Parathyroid adenoma (tissue), 2 donors: ENCODE measurements around the gene SLC24A4.

Source experiments
- H2AFZ ChIP-seq: fragments of 300-600 bp; sonication (generic); one replicate; pipeline ENCODE4 v1.7.0; 2017; ENCODE audit warnings: antibody characterized with exemption, mild to moderate bottlenecking
- H3K27ac ChIP-seq: fragments of 300-600 bp; sonication (generic); one replicate; pipeline ENCODE4 v1.7.0; 2017
- H3K27me3 ChIP-seq: fragments of 300-600 bp; sonication (generic); one replicate; pipeline ENCODE4 v1.7.0; 2017; ENCODE audit warnings: low read length; ENCODE audit not compliant: control insufficient read depth, insufficient read depth
- H3K36me3 ChIP-seq: fragments of 300-600 bp; sonication (generic); one replicate; pipeline ENCODE4 v1.7.0; 2017; ENCODE audit warnings: low read length; ENCODE audit not compliant: control insufficient read depth, insufficient read depth
- H3K4me1 ChIP-seq: fragments of 300-600 bp; sonication (generic); one replicate; pipeline ENCODE4 v1.7.0; 2017; ENCODE audit warnings: control low read depth
- H3K4me2 ChIP-seq: fragments of 300-600 bp; sonication (generic); one replicate; pipeline ENCODE4 v1.7.0; 2017; ENCODE audit warnings: low read length
- H3K4me3 ChIP-seq: fragments of 300-600 bp; sonication (generic); one replicate; pipeline ENCODE4 v1.7.0; 2017; ENCODE audit warnings: low read depth, low read length
- H3K79me2 ChIP-seq: fragments of 300-600 bp; sonication (generic); one replicate; pipeline ENCODE4 v1.7.0; 2017; ENCODE audit warnings: control low read depth
- H3K9ac ChIP-seq: fragments of 300-600 bp; sonication (generic); one replicate; pipeline ENCODE4 v1.7.0; 2017; ENCODE audit warnings: mild to moderate bottlenecking
- H3K9me3 ChIP-seq: fragments of 300-600 bp; sonication (generic); one replicate; pipeline ENCODE4 v1.7.0; 2017; ENCODE audit warnings: low read length; ENCODE audit not compliant: control insufficient read depth
- CTCF ChIP-seq: fragments of 300-600 bp; sonication (generic); IDR thresholded peaks from one replicate; pipeline ENCODE4 v1.7.0; 2017; ENCODE audit warnings: antibody characterized with exemption, mild to moderate bottlenecking
- donor health status: primary hyperparathyroidism.

The SLC24A4 gene

GRCh38 chr14:92441751-92442504 is 119.0 kb downstream of the SLC24A4 start:
- no peak overlapping the region for H3K27ac ChIP-seq

DNA sequence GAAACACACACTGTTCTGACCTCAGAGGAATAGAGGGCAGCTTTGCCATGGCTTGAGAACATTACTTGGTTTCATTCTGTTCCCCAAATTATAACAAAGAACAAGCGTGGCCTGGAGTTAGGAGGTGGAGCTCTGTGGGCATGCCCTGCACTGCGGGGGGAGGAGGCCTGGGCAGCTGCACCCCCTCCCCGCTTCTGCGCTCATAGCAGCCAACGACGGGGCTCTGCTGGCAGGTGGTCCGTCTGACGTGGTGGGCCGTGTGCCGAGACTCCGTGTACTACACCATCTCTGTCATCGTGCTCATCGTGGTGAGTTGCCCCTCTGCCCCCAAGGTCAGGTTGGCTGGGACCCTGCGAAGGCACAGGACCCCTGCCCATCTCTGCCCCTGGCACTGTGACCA is 120.2 kb downstream of the SLC24A4 start:
- Histone ChIP-seq H2AFZ (no peak overlapping the region), H3K4me2 (no peak overlapping the region), H3K4me1 (no peaks in the 10 kb centered on the region), H3K4me3 (no peak overlapping the region), H3K79me2 (no peaks in the 10 kb centered on the region), H3K27ac (no peak overlapping the region), H3K9ac (no peak overlapping the region), H3K27me3 (no peaks in the 10 kb centered on the region), H3K9me3 (no peaks in the 10 kb centered on the region), H3K36me3 (no peaks in the 10 kb centered on the region)
- no peak for TF ChIP-seq CTCF

More at GRCh38 chr14:92441751-92442504, 119.0 kb downstream of the SLC24A4 start:
- Histone ChIP-seq H3K9me3 (no peaks in the 10 kb centered on the region), H3K4me3 (no peak overlapping the region), H3K9ac (no peak overlapping the region), H3K27me3 (no peaks in the 10 kb centered on the region), H3K4me2 (no peak overlapping the region), H2AFZ (no peak overlapping the region), H3K79me2 (no peaks in the 10 kb centered on the region), H3K36me3 (no peaks in the 10 kb centered on the region), H3K4me1 (no peaks in the 10 kb centered on the region)
- TF ChIP-seq CTCF = no peak

DNA sequence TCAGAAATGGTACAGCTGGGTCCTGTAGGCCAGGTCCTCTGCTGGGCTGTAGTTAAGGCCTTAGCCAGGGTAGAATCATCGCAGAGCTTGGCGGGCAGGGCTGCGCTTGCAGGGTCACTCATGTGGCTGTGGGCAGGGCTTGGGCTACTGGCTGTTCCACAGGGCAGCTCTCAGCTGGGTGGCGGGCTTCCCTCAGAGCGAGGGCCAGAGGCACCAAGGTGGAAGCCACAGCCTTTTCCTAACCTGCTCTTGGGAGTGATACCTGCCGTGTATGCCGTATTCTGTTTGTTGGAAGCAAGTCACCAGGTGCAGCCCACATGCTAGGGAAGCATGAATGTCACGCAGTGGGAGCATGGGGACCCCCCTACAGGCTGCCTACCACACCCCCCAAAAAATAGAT is 120.8 kb downstream of the SLC24A4 start:
- H3K27me3 ChIP-seq = no peaks in the 10 kb centered on the region
- no peak overlapping the region for H3K9ac ChIP-seq
- TF ChIP-seq CTCF = no peak
- no peak overlapping the region for H2AFZ ChIP-seq
- no peaks in the 10 kb centered on the region for H3K36me3 ChIP-seq
- H3K79me2 ChIP-seq = no peaks in the 10 kb centered on the region
- no peaks in the 10 kb centered on the region for H3K4me1 ChIP-seq
- no peak overlapping the region for H3K4me3 ChIP-seq
- no peak overlapping the region for H3K4me2 ChIP-seq
- no peak overlapping the region for H3K27ac ChIP-seq
- H3K9me3 ChIP-seq = no peaks in the 10 kb centered on the region

DNA sequence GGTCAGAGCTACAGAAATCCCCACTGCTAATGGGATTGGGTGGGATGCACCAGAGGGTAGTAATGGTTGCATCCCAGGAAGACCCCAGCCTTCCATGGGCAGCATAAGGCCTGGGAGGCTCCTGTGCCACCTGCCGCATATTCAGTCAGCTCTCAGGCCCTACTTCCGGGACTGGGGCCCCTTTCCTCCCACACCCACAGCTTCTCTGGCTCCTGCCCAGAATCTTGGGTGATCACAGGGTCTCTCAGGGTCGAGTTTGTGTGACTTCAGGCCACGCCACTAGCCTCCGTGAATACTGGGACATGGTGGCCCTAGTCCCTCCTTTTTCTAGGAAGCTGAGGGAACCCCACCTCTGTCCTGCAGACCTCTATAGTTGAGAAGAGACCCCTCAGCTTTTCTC is 123.8 kb downstream of the SLC24A4 start:
- no peak overlapping the region for H3K4me3 ChIP-seq
- H3K9ac ChIP-seq = no peak overlapping the region
- no peak overlapping the region for H3K27ac ChIP-seq
- H3K79me2 ChIP-seq = no peaks in the 10 kb centered on the region
- H3K36me3 ChIP-seq = no peaks in the 10 kb centered on the region
- no peaks in the 10 kb centered on the region for H3K9me3 ChIP-seq
- no peak overlapping the region for H3K4me2 ChIP-seq
- no peaks in the 10 kb centered on the region for H3K27me3 ChIP-seq
- no peak for TF ChIP-seq CTCF
- no peak overlapping the region for H2AFZ ChIP-seq
- H3K4me1 ChIP-seq = no peaks in the 10 kb centered on the region
